OCI-LY3 (cell line): ENCODE results near the gene DNAI1.

ENCODE experiments used
- EZH2phosphoT487 ChIP-seq: fragments of 200-600 bp; shearing (Covaris generic); IDR thresholded peaks from 2 replicates; pipeline ENCODE4 v1.6.1; 2018; ENCODE audit warnings: antibody characterized with exemption, mixed run types, low read depth
- TF ChIP-seq, protein P1 (sequence below): fragments of 200-600, 300-600 bp; sonication (generic); IDR thresholded peaks from 2 replicates; pipeline ENCODE4 v1.5.1; 2014; ENCODE audit warnings: antibody characterized with exemption, low read length, low read depth

DNA sequence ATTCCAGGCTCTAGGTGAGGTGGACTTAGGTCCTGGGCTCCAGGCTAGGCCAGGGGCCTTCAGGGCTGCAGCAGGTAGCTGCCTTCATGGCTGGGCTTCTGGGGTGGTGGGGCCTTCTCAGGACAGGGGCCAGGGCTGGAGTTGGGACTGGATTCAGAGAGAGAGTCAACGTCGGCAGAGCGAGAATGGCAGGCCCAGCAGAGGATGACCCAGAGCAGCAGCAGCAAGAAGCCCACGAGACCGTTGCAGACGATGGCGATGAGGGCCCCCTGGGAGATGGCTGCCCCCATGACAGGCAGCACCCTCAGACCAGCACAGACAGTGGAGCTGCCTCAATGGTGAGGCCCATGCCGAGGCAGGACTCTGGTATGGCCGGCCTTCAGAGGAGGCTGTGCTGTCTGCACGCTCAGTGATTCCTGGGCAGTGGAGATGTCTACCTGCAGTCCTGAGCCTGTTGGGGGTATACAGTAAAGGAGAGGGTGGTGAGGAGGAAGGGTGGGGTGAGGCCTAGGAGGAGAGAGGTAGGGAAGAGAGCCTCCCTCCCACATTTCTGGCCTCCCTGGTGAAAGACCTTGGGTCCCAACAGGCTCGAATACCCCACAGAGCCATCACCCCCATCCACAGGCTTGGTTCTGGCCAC lies 62.9 kb downstream of the DNAI1 start:
- TF ChIP-seq, protein P1, sequence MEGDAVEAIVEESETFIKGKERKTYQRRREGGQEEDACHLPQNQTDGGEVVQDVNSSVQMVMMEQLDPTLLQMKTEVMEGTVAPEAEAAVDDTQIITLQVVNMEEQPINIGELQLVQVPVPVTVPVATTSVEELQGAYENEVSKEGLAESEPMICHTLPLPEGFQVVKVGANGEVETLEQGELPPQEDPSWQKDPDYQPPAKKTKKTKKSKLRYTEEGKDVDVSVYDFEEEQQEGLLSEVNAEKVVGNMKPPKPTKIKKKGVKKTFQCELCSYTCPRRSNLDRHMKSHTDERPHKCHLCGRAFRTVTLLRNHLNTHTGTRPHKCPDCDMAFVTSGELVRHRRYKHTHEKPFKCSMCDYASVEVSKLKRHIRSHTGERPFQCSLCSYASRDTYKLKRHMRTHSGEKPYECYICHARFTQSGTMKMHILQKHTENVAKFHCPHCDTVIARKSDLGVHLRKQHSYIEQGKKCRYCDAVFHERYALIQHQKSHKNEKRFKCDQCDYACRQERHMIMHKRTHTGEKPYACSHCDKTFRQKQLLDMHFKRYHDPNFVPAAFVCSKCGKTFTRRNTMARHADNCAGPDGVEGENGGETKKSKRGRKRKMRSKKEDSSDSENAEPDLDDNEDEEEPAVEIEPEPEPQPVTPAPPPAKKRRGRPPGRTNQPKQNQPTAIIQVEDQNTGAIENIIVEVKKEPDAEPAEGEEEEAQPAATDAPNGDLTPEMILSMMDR = no peak
- TF ChIP-seq EZH2phosphoT487 = no peak
